Measurements from ENCODE around the gene TP73. TPM values are rescaled to one million over a fixed set of nuclear protein-coding genes. Genes with fewer than 3 reads are reported as not detected.

TP73 gene
- total RNA-seq, 4 donors from 2014 or later, result 0.30 to 0.76 TPM; not detected in 2

DNA sequence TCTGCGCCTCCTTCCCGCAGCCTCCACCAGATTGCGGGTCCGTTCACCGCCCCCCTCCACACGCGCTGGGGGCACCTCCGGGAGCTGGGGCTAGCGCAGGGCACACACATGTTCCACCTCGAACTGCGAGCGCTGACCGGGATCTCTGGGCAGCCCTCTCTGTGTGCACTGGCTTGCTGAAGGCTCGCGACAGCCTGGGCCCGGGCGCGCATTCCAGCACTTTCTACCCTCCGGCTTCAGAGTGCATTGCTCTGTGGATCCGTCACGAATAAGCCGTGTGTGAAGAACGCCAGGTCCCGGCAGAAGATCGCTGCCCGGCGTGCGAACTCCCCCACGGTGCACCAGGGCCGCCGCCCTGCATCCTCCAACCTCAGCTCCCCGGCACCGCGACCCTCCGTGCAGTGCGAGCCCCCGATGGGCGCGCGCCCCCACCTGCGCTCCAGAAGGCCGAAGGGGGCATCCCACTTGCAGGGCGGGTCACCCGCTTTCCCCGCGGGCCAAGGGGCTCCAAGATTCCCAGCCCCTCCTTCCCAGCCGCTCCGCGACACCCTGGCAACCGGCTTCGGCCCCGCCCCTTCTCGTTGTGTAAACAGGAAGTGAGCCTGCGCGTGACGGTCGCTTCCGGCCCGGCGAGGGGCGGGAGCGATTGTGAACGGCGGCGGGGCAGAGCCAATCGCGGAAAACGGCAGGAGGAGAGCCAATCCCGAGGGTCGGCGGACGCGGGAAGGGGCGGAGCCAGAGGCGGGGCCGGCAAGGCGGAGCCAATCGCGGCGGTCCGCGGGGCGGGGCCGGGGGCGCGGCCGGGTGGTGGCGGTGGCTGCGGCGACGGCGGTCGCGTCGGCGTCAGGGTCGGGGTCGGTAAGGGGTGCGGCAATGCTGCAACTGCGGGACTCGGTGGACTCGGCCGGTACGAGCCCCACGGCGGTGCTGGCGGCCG is 27.8 kb upstream of the TP73 start, which contains the start of gene TPRG1L:
TSS of gene TPRG1L (plus strand) at position 816 of the 937 bp plus-strand sequence. CDS start at position 874, 58 bp downstream.
- Histone ChIP-seq H3K27ac (peak within 1 kb of the TSS; percentile 81 to 85), H3K4me1 (peaks cover 0 to 7% of the 10 kb centered on the region in 2 donors)
- TF ChIP-seq CTCF (IDR thresholded peaks at IDR 0.05) (peak in 1 of 4 experiments; percentile 3), POLR2A (IDR thresholded peaks at IDR 0.05) (peak; percentile 61 to 67)

DNA sequence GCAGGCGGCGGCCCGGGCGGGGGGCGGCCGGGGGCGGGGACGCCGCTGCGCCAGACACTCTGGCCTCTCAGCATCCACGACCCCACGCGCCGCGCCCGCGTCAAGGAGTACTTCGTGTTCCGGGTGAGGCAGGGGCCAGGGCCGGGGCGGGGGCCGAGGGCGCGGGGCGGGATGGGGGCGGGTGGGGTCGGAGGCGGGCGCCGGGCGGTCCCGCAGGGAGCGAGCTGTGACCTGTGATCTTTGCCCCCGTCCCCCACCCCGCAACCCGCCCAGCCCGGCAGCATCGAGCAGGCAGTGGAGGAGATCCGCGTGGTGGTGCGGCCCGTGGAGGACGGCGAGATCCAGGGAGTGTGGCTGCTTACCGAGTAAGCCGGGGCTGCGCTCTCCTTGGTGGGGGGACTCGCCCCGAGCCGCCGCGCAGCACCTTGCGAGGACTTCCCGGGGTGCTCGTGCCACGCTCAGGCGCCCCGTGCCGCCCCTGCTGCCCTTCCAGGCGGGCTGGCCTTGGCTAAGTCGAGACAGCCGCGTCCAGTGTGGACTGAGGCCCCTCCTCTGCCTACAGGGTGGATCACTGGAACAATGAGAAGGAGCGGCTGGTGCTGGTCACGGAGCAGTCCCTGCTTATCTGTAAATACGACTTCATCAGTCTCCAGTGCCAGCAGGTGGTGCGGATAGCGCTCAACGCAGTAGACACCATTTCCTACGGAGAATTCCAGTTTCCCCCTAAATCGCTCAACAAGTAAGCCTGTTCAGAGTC is 27.0 kb upstream of the TP73 start:
- no peak for TF ChIP-seq POLR2A (IDR thresholded peaks at IDR 0.05)
- TF ChIP-seq CTCF (IDR thresholded peaks at IDR 0.05), result no peak
- H3K27me3 ChIP-seq, result no peaks in the 10 kb centered on the region
- H3K9me3 ChIP-seq, result no peaks in the 10 kb centered on the region
- H3K4me1 ChIP-seq, result peaks cover 0 to 7% of the 10 kb centered on the region in 2 donors
- DNase-seq, result no peak
- H3K4me3 ChIP-seq, result peak overlapping the region; percentile 50 to 80
- peak overlapping the region; percentile 81 to 85 for H3K27ac ChIP-seq
- no peaks in the 10 kb centered on the region for H3K36me3 ChIP-seq
- intact Hi-C loops (cut with DNase I; ENCODE audit: low total_unique reads), result no loop called here

More for the DNA sequence above, 27.8 kb upstream of the TP73 start, which contains the start of gene TPRG1L:
- intact Hi-C loops (cut with DNase I; ENCODE audit: low total_unique reads), result no loop called here
- Histone ChIP-seq H3K9me3 (no peaks in the 10 kb centered on the region), H3K36me3 (no peaks in the 10 kb centered on the region), H3K27me3 (no peaks in the 10 kb centered on the region), H3K4me3 (peak within 1 kb of the TSS; percentile 80 to 98)
- DNase-seq, result peak; percentile 97 to 98

DNA sequence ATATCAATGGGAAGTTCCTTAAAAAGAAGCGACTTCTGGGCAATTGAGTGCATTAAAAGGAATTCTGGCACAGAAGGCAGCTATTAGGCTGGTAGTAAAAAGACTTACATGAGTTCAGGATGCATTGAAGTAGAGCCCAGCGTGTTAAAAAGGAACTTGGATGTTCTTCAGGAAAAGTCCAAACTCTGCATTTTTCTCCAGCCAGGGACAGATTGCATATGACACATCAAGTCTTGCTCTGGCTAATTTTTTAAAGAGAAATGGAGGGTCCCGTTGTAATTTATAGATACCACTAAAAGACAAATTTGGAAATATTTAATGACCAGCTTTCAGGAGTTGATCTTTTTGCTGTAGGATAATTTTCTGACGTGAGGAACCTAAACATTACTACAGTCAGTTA is 26.3 kb upstream of the TP73 start:
- Histone ChIP-seq H3K4me3 (peak overlapping the region in 1 of 2 donors; percentile 80), H3K4me1 (peaks cover 0 to 7% of the 10 kb centered on the region in 2 donors), H3K36me3 (no peaks in the 10 kb centered on the region), H3K9me3 (no peaks in the 10 kb centered on the region), H3K27me3 (no peaks in the 10 kb centered on the region), H3K27ac (no peak overlapping the region)
- TF ChIP-seq POLR2A (IDR thresholded peaks at IDR 0.05) (no peak), CTCF (IDR thresholded peaks at IDR 0.05) (no peak)
- no peak for DNase-seq
- intact Hi-C loops (cut with DNase I; ENCODE audit: low total_unique reads), result no loop called here

- no peak for DNase-seq
- no peak for TF ChIP-seq CTCF (IDR thresholded peaks at IDR 0.05)
- no peak for TF ChIP-seq POLR2A (IDR thresholded peaks at IDR 0.05)
Observed at GRCh38 chr1:3627515-3628253, 24.6 kb upstream of the TP73 start.

More at GRCh38 chr1:3627515-3628253, 24.6 kb upstream of the TP73 start:
- intact Hi-C loops (cut with DNase I; ENCODE audit: low total_unique reads), result no loop called here
- no peaks in the 10 kb centered on the region for H3K27me3 ChIP-seq
- H3K4me1 ChIP-seq, result peaks cover 0 to 7% of the 10 kb centered on the region in 2 donors
- H3K4me3 ChIP-seq, result no peak overlapping the region
- H3K27ac ChIP-seq, result no peak overlapping the region
- H3K9me3 ChIP-seq, result no peaks in the 10 kb centered on the region
- H3K36me3 ChIP-seq, result no peaks in the 10 kb centered on the region
